NCI-H82 treated with DMSO at 0.1 percent for 48 hours (cell line): ENCODE data around the gene SUPT20H.
"Not testable (repeated sequence)": the region's sequence is repeated elsewhere in the genome, so short reads cannot be mapped to it uniquely, and the experiment has no call there.

Experiments used
- DNase-seq: peaks from one replicate; lab custom pipeline; 2025; ENCODE audit not compliant: unreplicated experiment; lab: John Stamatoyannopoulos, UW

The SUPT20H gene

DNA sequence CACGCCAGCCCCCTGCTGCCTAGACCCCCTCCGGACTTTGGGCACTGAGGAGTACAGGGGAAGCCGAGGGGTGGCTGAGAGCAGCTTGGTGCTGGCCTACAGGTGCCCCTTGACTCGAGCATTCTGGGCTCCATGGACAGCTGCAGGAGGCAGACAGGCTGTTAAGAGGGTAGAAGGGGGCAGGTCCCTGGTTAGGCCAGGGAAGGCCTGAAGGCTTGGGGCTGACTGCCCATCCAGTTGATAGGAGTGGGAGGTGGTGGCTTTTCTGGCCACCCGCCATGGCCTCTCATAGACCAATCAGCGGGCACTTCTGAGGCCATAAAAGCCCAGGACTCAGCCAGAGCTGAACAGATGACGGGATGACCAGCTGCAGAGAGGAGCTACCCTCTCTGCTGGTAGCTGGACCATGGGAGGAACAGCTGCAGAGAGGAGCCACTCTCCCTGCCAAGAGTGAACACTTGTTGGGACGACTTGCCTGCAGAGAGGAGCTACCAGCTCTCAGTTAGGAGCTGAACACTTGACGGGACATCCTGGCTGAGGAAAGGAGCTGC is 10.7 kb upstream of the SUPT20H start:
- no peak for DNase-seq

DNA sequence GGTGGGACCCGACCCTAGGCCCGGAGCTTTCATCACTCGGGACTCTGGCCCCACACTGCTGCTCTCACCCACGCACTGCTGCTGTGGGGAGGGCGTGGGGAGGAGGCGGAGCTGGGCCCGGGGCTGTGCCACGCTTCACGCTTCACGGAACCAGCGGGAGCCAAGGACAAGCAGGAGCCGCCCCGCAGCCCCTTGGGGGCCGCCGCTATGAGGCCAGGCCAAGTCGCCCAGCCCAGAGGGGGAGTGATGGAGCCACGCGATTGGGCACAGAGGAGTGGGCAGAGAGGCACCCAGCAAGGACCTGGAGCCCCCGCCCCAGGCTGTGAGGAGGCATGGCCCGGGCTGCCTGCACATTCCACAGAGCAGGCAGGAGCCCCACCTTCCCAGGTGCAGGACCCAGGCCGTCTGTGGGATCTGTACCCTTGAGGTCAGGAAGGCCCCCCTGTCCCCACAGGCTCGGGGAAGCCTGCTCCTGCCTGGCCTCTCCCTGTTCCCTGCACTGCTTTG is 10.2 kb upstream of the SUPT20H start:
- no peak for DNase-seq

DNA sequence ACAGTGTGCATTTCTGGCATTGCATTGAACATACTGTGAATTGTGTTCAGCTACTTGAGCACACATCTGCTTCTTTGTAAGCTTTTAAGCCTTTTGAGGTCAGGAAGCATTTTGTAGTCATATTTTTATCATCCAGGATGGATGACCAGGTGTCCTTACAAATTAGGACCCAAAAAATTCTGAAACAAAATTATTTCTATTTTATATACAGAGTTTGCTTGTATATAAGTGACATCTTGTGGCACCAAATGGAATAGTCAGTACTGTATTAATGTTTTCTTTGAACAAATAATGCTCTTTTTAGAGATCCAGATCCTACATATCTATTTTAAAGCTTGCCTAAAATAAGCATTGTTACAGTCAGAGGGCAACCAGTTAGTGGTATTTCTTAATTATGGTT is 9.5 kb upstream of the SUPT20H start:
- no peak for DNase-seq

DNA sequence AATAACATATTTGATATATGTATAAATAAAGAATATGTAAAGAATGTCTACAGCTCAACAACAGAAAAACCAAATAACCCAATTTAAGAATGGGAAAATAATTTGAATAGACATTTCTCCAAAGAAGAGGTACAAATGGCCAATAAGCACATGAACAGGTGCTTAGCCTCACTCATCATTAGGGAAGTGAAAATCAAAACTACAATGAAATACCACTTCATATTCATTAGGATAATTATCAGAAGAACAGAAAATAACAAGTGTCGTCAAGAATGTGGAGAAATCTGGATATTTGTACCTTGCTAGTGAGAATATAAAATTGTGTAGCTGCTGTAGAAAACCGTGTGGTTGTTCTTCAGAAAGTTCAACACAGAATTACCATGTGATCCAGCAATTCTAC is 8.4 kb upstream of the SUPT20H start:
- DNase-seq, result no peak

DNA sequence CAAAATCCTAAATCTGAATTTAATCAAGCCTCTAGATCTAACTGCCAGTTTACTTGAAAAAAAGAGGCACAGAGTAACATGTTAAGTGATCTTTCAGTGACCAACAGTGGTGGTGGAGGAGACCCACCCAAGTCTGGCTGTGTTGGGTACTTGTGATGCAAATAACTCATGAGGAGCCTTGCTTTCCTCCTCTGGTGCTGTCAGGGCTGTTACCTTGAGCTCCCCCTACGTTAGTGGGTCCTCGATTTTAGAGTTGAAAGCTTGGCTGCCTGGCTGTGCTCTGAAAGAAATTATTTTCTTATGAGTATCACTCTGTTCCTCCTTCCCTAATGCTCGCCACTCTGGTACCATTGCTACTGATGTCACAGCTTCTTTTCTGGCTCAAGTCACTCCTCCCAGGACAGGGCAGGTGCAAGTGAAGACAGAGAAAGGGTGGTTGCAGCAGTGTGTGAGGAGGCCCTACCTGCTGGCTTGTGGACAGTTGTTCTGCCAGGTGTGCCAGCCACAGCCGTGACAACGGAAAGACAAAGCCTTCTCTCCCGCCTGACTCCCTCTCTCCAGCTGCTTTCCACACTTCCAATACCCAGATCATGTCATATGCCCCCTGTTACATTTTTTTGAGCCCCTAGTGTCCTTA is 6.5 kb upstream of the SUPT20H start:
- no peak for DNase-seq

DNA sequence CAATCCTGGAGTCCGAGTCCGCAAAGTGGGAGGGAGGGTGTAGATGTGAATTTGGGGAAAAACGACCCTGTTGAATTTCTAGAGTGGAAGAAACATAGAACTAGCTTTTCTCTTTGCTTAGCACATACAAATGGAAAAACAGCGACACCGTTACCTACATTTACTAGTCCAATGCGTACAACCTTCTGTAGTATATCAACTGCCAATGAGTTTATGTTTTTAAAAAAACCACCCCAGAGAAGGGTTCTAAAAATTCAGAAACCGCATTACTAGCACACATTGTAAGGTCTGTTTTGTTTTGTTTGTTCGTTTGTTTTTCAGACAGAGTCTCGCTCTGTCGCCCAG is 332 bp upstream of the SUPT20H start:
- no peak for DNase-seq

DNA sequence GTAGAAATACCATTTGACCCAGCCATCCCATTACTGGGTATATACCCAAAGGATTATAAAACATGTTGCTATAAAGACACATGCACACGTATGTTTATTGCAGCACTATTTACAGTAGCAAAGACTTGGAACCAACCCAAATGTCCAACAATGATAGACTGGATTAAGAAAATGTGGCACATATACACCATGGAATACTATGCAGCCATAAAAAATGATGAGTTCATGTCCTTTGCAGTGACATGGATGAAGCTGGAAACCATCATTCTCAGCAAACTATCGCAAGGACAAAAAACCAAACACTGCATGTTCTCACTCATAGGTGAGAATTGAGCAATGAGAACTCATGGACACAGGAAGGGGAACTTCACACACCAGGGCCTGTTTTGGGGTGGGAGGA is 3.3 kb downstream of the SUPT20H start:
- not testable (repeated sequence) for DNase-seq

DNA sequence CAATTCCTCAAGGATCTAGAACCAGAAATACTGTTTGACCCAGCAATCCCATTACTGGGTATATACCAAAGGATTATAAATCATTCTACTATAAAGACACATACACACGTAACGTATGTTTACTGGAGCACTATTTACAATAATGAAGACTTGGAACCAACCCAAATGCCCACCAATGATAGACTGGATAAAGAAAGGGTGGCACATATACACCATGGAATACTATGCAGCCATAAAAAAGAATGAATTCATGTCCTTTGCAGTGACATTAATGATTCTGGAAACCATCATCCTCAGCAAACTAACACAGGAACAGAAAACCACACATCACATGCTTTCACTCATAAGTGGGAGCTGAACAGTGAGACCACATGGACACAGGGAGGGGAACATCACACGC is 6.4 kb downstream of the SUPT20H start:
- not testable (repeated sequence) for DNase-seq

DNA sequence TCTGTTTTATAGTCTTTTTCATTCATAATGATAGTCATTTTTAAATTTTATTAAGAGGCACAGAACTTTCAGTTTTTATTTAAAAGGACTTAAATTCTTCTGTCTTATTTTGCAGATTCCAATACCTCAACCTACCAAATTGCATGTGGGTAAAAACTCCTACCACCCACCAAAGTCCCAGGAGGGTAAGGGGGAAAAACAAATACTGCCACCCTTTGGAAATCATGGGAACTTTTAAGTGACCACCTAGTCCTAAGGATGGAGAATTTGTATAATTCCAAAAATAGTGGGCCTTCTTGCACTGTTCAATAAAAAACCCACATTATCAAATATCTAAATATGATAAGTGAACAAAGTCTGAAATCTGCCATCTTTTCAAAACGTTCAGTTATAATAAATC is 9.7 kb downstream of the SUPT20H start:
- DNase-seq, result no peak

DNA sequence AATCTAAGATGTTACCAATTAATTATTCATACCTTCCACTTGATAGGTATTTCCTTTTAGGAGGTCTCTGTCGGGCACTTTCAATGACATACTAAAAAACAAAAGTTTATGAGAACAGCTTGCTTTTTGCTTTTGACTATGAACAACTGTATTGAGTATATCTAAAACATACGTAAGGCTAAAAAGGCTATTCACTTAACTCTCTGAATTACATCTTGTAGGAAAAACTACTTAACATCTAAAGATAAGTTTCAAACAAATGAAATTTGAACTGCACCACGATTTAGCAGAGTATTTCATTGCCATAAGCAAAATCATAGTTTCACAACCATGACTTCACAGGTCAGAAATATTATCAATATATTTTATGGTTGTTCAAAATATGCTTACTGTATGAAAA is 11.6 kb downstream of the SUPT20H start:
- no peak for DNase-seq

DNA sequence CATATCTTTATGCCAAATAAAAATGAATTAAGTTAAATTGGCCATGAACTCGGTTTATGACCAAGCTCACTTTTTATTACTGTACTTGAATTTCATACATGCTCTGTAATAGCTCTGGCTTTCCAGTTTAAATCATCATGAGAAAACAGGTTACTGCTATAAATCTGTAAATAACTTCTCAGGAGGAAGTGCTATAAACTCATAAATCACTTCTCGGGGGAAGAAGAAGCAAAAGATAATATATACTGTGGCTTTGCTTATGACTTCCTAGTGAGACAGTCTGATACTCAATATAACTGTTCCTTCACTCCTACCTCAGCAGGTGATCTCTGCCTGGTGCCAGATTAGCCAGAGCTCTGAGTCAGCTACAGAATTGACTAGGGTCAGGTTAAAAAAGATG is 12.5 kb downstream of the SUPT20H start:
- DNase-seq, result no peak

DNA sequence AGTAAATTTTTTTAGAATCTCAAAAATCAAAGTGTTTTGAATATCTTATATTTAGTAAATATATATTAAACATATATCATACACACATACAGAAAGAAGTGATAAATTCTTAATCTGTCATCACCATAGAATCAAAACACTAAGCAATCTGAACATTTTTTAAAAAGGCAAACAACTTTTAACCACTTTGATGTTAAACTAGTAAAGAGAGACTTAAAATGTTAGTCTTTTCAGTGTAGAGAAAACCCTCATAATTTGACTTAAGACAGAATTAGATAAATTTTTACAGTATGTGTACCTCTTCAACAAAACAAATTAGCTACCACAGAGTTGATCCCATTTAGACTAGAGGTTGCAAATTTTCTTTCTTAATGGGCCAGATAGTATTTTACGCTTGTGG is 13.4 kb downstream of the SUPT20H start:
- DNase-seq, result no peak

DNA sequence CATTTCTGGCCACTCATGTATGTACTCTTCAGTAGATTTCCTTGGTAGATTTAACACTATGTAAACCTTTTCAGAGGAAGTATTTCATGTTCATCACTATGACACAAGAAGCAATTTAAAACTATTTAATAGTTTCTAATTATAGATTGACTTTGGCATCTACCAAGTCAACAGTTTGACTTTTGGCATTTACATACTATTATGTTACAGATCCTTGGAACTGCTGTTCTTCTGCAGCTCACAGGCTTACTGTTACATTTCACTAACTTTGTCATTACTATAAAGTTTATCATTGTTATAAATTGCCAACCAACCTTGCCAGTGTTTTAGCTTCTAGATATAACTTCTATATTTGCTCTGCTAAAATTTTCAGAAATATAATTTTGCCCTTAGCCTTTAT is 18.7 kb downstream of the SUPT20H start:
- DNase-seq, result no peak

DNA sequence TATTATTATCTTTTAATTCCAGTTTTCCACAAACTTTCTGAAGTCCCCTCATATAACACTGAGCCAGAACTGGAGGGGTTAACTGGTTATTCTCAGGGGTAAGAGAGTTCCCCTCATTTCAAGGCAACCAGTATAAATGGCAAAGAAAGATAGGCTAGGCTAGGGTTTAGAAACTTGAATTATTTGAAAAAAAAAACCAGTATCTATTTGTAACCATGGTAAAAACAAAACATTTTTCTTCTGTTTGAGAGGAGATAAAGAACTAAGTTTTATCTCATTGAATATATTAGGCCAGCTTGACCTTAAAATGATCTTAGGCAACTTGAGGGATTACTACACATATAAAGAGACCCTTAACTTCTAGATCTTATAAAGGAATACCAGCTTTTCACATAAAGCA is 19.6 kb downstream of the SUPT20H start:
- no peak for DNase-seq

DNA sequence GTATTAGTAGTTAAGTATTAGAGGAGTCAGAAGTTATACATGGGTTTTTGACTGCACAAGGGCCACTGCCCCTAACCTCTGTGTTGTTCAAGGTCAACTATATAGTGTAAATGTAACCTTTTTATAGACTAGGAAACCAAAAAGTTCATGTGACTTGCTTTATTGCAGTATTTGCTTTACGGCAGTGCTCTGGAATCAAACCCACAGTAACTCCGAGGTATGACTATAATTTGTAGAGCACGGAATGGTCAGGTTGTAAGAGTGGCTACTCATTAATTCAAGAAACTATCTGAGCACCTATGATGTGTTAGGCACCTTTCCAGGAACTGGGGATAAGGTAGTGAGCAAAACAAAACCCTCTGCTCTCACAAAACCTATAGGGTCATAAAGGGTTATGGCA is 22.2 kb downstream of the SUPT20H start:
- DNase-seq, result no peak

DNA sequence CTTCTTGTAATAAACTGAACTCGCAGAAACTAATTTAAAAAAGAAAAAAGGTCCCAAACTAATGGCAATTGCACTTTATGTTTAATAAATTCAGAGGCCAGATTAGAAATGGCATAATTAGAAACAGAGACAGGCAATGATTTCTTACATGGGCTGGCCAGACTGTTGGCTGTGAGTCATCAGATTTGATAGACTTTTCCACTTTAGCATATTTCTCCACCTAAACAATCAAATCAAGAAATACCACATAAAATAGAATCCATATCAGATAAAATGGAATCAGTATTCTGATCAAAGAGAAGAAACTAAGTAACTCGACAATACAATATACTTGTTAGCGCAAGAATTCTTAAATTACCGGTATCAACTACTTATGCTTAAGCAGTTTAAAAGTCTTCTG is 29.9 kb downstream of the SUPT20H start:
- DNase-seq, result no peak

DNA sequence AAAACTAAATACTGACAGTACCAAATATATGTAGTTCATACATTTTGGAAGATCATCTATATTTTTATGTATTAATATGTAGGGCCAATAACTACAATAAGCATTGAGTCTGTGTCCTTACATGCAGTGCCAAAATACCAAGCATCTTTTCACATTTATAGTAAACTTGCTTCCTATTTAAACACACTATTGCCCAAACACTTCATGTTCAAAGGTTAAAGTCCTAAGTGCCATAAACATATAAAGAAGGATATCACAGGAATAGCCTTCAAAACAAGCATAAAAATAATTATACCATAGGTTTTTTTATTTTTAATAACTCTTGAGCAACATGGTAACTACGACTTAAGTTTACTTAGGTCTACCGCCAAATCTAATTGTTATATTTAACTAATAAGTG is 31.8 kb downstream of the SUPT20H start:
- DNase-seq, result no peak

DNA sequence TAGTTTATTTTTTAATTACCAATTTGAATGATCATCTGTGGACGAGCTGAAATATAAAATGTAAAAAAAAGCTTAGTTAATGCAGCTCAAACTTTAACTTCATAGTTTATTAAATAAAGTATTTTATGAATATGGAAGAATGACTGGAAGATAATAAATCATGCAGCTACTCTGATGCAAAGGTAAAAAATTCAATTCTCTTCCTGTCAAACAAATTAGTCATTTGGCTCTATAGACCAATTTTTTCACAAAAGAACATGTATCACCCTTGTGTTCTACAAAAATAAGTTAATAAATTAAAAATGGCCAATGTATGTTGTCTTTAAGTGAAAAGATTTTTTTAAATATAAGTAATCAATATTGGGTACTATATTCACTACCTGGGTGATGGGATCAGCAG is 32.7 kb downstream of the SUPT20H start:
- no peak for DNase-seq

DNA sequence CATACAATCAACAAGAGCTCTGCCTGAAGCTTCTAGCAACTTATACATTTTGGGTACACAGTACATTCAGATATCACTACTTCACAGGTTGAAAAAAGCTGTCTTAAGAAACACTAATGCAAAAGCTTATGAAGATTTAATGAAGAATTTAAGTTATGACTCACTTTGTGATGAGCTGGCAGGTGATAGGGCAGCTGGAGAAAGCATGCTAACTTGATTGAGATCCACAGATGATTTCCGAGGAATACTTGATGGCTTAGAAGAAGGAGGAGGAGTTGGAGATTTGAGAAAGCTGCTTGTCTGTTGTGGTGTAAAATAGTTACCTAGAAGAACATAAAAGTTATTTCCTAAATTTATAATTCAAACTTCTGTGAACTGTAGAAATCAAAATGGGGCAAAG is 35.6 kb downstream of the SUPT20H start:
- DNase-seq, result no peak

DNA sequence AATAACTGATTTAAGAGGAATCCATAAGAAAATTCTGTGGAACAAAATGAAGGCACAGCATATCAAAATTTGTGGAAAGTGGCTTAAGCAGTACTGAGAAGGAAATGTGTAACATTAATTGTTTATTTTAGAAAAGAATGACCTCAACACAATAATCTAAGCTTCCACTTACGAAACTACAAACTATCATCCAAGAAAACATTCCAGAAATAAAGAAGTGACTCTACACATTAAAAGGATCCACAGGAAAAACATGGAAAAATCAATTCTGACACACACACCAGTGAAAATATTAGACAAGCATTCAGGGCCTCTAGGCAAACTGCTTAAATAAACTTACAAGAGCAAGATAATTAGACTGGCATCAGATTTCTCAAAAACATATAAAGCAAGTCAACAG is 44.9 kb downstream of the SUPT20H start:
- no peak for DNase-seq

DNA sequence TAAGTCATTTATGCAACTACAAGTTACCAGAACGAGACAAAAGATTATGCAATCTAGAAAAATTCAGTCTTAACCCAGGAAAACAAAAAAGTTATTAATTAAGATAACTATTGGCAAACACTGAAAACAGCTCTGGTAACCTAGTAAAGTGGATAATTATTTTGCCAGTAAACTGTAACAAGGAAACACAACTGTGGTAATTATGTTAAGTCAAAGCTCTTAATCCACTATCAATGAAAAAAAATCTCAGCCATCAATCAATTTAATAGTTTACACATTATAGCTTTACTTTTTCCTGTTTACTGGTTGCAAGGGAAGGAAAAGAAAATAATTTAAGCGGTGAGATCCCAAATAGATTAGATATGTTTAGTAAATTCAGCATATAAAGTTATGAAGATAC is 47.7 kb downstream of the SUPT20H start:
- no peak for DNase-seq

DNA sequence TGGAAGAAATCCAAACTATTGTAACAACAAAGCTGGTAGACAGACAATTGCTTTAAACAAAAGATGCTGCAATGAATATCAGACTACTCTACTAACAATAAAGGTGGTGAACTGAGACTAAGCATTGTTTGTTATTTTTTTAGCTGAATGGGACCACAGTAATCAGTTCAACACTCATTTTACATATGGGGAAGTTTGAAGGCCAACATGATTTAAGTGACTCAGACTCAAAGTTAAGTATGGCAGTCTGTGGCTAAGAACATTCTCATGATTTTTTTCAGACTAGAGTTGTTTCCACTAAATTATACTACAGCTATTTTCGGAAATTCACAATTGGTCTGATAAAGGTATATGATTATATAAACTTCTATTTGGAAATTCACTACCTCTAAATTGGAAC is 48.5 kb downstream of the SUPT20H start:
- DNase-seq, result no peak

DNA sequence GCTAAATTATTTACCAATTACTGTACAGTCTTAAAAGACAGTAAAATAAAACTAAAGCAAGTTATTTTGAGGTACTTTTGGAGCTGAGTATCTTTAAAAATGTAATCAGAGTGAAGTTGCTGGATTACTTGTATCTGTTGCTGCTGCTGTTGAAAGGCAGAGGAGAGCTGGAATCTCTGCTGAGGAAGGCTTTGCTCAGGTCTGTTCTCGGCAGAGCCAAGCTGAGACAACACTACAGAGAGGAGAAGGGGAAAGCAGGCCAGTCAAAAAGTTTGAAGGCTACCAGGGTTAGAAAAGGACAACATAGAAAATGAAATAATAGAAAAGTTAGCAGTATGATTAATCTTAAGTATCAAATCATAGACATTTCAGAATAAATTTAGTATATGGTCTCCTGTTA is 49.1 kb downstream of the SUPT20H start:
- DNase-seq, result no peak
